Measurements from ENCODE around the gene TBC1D9.

The TBC1D9 gene

DNA sequence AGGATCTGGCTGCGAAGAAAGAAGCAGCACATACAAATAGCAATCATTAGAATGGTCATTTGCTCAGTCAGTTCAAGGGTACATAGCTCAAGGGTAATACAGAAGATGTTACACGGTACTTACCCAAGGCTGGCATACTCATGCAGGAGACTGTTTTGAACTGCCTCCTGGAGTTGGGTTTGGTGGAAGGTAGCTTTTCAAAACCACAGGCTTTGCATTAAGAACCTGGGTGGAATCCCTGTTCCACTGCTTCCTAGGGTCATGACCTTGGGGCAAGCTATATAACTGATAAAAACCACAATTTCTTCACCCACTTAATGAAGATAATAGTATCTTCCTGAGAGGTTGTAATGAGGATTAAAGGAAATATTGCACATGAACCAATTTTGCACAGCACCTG lies 36.5 kb downstream of the TBC1D9 start:
- H3K27ac ChIP-seq: no peak overlapping the region
- TF ChIP-seq, protein P1, sequence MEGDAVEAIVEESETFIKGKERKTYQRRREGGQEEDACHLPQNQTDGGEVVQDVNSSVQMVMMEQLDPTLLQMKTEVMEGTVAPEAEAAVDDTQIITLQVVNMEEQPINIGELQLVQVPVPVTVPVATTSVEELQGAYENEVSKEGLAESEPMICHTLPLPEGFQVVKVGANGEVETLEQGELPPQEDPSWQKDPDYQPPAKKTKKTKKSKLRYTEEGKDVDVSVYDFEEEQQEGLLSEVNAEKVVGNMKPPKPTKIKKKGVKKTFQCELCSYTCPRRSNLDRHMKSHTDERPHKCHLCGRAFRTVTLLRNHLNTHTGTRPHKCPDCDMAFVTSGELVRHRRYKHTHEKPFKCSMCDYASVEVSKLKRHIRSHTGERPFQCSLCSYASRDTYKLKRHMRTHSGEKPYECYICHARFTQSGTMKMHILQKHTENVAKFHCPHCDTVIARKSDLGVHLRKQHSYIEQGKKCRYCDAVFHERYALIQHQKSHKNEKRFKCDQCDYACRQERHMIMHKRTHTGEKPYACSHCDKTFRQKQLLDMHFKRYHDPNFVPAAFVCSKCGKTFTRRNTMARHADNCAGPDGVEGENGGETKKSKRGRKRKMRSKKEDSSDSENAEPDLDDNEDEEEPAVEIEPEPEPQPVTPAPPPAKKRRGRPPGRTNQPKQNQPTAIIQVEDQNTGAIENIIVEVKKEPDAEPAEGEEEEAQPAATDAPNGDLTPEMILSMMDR (IDR thresholded peaks at IDR 0.05): no peak
- TF ChIP-seq ZFX (IDR thresholded peaks at IDR 0.05; ENCODE audit: borderline replicate concordance): no peak

DNA sequence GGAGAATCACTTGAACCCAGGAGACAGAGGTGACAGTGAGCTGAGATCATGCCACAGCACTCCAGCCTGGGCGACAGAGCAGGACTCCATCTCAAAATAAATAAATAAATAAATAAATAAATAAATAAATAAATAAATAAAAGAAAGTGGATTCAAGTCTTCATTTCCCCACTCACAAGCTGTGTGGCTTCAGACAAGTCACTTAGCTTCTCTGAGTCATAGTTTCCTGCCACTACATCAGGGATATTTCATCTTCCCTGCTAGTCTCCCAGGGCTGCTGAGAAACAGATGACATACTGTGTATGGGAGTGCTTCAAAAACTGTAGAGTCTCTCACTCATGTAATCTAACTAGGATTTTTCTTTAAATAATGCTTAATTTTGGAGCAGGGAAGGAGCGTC lies 37.2 kb downstream of the TBC1D9 start:
- TF ChIP-seq, protein P1 (IDR thresholded peaks at IDR 0.05): no peak
- no peak for TF ChIP-seq ZFX (IDR thresholded peaks at IDR 0.05; ENCODE audit: borderline replicate concordance)
- no peak overlapping the region for H3K27ac ChIP-seq

DNA sequence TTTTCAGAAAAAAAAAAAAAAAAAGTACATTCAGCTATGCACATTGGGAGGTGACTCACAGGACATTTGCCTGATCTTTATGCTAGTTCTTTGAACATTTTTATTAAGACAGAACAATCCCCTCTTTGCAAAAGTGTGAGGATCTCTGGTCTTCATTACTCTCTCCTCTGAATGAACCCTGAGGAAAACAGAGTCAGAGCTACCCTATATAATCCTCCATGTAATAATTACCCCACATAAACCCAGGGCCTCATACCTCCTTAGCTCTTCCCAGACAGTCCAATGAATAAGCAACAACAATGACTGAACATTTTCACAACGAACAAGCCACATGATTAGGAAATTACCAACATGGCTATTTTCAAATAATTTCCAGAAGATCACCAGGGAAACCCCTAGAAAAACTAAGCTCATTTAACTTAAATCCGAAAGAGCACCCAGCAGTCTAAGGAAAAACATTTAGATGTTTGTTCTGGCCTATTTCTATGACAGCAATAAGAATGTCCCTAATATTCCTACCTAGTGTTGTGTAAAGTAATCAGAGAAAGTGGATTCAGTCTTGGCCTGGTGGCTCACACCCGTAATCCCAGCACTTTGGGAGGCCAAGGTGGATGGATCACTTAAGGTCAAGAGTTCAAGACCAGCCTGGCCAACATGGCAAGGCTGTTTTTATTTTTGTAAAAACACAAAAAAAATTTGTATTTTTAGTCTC lies 37.8 kb downstream of the TBC1D9 start:
- no peak for TF ChIP-seq ZFX (IDR thresholded peaks at IDR 0.05; ENCODE audit: borderline replicate concordance)
- TF ChIP-seq, protein P1 (IDR thresholded peaks at IDR 0.05): no peak
- no peak overlapping the region for H3K27ac ChIP-seq

DNA sequence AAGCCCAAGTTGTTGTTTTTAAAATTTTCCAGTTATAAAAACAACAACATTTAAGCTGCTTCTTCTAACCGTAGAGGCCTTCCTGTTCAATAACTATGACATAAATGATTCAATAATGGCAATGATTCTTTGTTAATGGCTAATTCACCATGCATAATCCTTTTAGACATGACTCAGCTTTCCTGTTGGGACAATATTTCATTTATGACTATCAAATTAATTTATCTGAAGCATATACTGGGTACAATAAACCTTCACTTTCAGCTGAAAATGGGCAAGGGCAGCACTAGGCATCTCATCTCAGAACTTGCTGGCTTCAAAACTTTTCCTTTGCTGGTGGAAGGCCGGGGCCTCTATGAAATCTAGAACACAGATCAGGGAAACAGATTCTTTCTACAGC lies 38.9 kb downstream of the TBC1D9 start:
- no peak for TF ChIP-seq ZFX (IDR thresholded peaks at IDR 0.05; ENCODE audit: borderline replicate concordance)
- TF ChIP-seq, protein P1 (IDR thresholded peaks at IDR 0.05): no peak

DNA sequence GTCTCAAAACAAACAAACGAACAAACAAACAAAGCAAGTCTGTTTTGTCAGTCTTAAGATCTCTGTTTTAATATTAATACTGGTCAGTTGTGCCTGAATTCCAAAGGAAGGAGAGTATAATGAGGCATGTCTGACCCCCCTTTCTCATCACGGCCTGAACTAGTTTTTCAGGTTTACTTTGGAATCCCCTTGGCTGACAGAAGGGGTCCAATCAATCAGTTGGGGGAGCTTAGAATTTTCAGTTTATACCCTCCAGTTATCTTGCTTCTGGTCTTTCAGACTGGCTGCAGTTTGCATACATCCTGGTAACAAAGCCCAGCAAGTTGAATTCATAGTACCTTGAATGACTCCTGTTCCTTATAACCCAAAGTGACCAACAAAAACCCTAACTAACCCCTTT lies 41.1 kb downstream of the TBC1D9 start:
- H3K27ac ChIP-seq: no peak overlapping the region
- TF ChIP-seq, protein P1 (IDR thresholded peaks at IDR 0.05): no peak
- TF ChIP-seq ZFX (IDR thresholded peaks at IDR 0.05; ENCODE audit: borderline replicate concordance): no peak

More for the DNA sequence above, 38.9 kb downstream of the TBC1D9 start:
- no peak overlapping the region for H3K27ac ChIP-seq

DNA sequence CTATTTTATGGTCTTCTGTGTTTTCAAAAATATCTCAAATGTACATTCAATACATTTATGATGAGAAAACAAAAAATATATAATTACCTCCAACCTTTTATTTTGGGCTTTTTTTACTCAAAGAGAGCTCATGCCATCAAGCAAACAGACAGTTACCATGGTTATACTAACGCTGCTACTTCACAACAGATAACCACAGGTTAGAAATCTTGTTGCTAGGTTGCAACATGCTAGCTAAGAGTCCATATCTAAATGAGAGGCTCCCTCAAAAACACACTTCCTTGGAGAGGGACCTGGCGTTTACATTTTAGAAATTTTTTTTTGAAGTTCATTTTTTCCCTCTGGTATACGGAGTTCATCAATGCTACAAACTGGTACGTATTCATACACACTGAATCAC lies 44.3 kb downstream of the TBC1D9 start:
- TF ChIP-seq, protein P1 (IDR thresholded peaks at IDR 0.05): no peak
- TF ChIP-seq ZFX (IDR thresholded peaks at IDR 0.05; ENCODE audit: borderline replicate concordance): no peak

DNA sequence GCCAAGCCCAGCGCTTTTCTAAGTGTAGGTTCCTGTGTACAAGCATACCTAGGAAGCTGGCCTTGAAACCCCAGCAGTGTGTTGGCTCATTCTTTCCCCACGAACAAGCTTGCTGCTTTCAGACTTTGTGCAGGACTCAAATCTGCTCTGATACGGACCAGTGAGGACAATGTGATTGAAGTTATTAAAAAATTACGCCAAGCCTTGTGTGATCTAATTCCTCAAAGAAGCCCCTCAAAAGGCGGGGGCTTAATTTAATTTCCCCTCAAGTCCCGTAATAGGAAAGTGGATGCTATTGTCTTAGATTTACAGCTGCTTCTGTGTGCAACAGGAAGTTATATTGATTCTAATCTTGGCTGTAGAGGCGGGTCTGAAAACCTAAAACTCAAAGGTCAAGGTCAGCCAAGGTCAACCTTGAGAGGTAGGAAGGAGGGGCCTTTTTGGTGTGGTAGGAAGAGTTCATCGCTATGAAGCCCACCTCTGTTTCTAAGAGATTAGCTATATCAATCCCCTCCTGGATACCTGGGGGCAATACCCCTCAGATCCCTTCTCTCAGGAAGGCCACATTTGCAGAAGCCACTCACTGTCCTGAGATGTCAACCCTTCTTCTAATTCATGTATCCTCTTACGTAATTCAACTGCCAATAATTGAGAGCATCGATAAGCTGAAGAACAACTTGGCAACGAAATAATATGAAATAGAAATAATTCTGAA lies 45.1 kb downstream of the TBC1D9 start:
- H3K27ac ChIP-seq: no peak overlapping the region
- TF ChIP-seq ZFX (IDR thresholded peaks at IDR 0.05; ENCODE audit: borderline replicate concordance): no peak
- TF ChIP-seq, protein P1 (IDR thresholded peaks at IDR 0.05): no peak

More for the DNA sequence above, 44.3 kb downstream of the TBC1D9 start:
- no peak overlapping the region for H3K27ac ChIP-seq

Measured in 22Rv1 (cell line).